Esophagus muscularis mucosa (tissue), 4 donors: ENCODE measurements around the gene TMEM238. TPM values are rescaled to one million over a fixed set of nuclear protein-coding genes. Genes with fewer than 3 reads are reported as not detected.

Experiments used
- DNase-seq: peaks from one replicate; pipeline ENCODE4 v3.0.0-alpha.2; 2017; ENCODE audit errors: extremely low spot score
- H3K27ac ChIP-seq, 4 donors: fragments of 200-600 bp; sonication (generic); replicated peaks in 1 of 4; 1 replicate in 3 of 4; 2 replicates in 1 of 4; pipeline ENCODE4 v1.5.1; 2016 to 2019; ENCODE audit warnings: mild to moderate bottlenecking in 1 of 4
- H3K27me3 ChIP-seq, 4 donors: fragments of 200-600 bp; sonication (generic); one replicate each; pipeline versions ENCODE4 v1.5.1 to v1.6.0; 2016 to 2019
- H3K36me3 ChIP-seq, 4 donors: fragments of 200-600 bp; sonication (generic); one replicate each; pipeline ENCODE4 v1.5.1; 2016 to 2019
- H3K4me1 ChIP-seq, 4 donors: fragments of 200-600 bp; sonication (generic); one replicate each; pipeline ENCODE4 v1.5.1; 2016 to 2019
- H3K4me3 ChIP-seq, 4 donors: fragments of 200-600 bp; sonication (generic); 1 replicate in 2 of 4; 2 replicates in 2 of 4; pipeline ENCODE4 v1.5.1; 2016 to 2019; ENCODE audit warnings: mild to moderate bottlenecking in 4 of 4, moderate library complexity in 1 of 4
- H3K9me3 ChIP-seq, 4 donors: fragments of 200-600 bp; sonication (generic); 1 replicate in 3 of 4; 2 replicates in 1 of 4; pipeline ENCODE4 v1.5.1; 2016 to 2019
- CTCF ChIP-seq, 3 experiments: fragments of 200-600 bp in 2 of 3; fragments of 450-650 bp in 1 of 3; sonication (generic) in 2 of 3; IDR thresholded peaks; one replicate each; pipeline ENCODE4 v1.5.1; 2017 to 2019; ENCODE audit warnings: antibody characterized with exemption in 3 of 3, mild to moderate bottlenecking in 2 of 3, moderate library complexity in 1 of 3
- EP300 ChIP-seq: sonication (generic); formaldehyde crosslinking; IDR thresholded peaks from one replicate; pipeline ENCODE4 v1.6.1; 2017; ENCODE audit warnings: antibody characterized with exemption
- POLR2A ChIP-seq: fragments of 450-650 bp; IDR thresholded peaks from one replicate; pipeline ENCODE4 v1.6.1; 2017; ENCODE audit warnings: antibody characterized with exemption, moderate library complexity, mild to moderate bottlenecking, low read depth
- POLR2AphosphoS5 ChIP-seq, 2 donors: sonication (generic); formaldehyde crosslinking; IDR thresholded peaks; one replicate each; pipeline ENCODE4 v1.6.1; 2017; ENCODE audit warnings: antibody characterized with exemption in 2 of 2
- WGBS: methylation state at CpG from one replicate; pipeline ENCODE4 v1.1.5; 2018; 5-methylcytosine and 5-hydroxymethylcytosine counted together
- intact Hi-C: fragments of 100-400 bp; cut with DNase I; formaldehyde crosslinking; loops from one replicate; pipeline ENCODE4 v1.15.1; 2023
- total RNA-seq, 4 donors: library from RNA; depleted of rRNA; stranded (reverse); fragments of >200 nt; gene quantifications; one replicate each; pipeline versions ENCODE4 v1.1.0 to v1.2.1, GENCODE V29; 2016

Gene TMEM238
- total RNA-seq, 4 donors from 2014 or later: 0.83 to 7.5 (median 1.00) TPM

DNA sequence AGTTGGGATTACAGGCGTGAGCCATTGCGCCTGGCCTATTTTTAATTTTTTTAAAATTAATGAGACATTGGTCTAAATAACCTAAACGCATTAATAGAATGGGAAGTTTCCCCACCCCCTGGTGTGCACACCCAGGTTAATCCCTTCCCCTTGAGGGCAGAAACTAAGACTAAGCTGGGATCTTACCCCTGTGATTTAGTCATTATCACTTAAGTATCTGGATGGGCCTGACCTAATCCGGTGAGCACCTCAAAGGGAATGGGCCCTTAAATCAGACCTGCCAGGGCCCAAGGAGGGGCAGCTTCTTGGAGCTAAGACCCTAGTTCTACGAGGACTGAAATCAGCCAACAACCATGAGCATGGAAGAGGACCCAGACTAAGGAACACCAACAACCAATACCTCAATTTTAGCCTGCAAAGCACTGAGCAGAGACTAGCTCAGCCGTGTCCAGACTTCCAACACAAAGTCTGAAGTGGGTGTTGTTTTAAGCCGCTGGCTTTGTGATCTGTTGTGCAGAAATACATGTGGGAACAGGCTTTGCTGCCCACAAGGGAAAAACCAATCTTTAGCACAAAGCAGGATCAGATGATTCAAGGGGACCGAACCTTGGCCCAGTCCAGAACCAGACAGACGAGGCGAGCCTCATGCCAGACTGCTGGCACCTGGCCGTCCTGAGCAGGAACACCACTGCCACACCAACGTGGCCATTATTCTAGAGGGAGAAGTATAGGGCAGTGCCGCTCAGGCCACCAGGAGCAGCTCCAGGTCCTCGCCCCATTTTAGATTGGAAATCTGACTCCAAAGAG, 16.4 kb upstream of the TMEM238 start:
- Histone ChIP-seq H3K27ac (no peak overlapping the region), H3K4me3 (no peak overlapping the region), H3K9me3 (no peaks in the 10 kb centered on the region), H3K36me3 (peaks cover 29 to 53% (median 51%) of the 10 kb centered on the region in 4 donors), H3K4me1 (peaks cover 0 to 4% (median 2%) of the 10 kb centered on the region in 4 donors), H3K27me3 (no peaks in the 10 kb centered on the region)
- intact Hi-C loops: no loop called here
- no peak for DNase-seq
- WGBS: 85% methylated on average over 11 of the region's 14 CpGs
- TF ChIP-seq CTCF (IDR thresholded peaks at IDR 0.05): no peak
- TF ChIP-seq POLR2A: no peak
- no peak for TF ChIP-seq POLR2AphosphoS5 (IDR thresholded peaks at IDR 0.05)
- no peak for TF ChIP-seq EP300

GRCh38 chr19:55398200-55398925, 14.3 kb upstream of the TMEM238 start:
- H3K27me3 ChIP-seq: no peaks in the 10 kb centered on the region
- no peaks in the 10 kb centered on the region for H3K4me1 ChIP-seq
- intact Hi-C loops: no loop called here
- H3K36me3 ChIP-seq: peaks cover 23 to 32% (median 31%) of the 10 kb centered on the region in 4 donors
- 84% methylated on average over 12 of the region's 12 CpGs for WGBS
- DNase-seq: no peak
- no peak overlapping the region for H3K4me3 ChIP-seq
- no peak for TF ChIP-seq CTCF (IDR thresholded peaks at IDR 0.05)
- H3K9me3 ChIP-seq: no peaks in the 10 kb centered on the region
- H3K27ac ChIP-seq: no peak overlapping the region

DNA sequence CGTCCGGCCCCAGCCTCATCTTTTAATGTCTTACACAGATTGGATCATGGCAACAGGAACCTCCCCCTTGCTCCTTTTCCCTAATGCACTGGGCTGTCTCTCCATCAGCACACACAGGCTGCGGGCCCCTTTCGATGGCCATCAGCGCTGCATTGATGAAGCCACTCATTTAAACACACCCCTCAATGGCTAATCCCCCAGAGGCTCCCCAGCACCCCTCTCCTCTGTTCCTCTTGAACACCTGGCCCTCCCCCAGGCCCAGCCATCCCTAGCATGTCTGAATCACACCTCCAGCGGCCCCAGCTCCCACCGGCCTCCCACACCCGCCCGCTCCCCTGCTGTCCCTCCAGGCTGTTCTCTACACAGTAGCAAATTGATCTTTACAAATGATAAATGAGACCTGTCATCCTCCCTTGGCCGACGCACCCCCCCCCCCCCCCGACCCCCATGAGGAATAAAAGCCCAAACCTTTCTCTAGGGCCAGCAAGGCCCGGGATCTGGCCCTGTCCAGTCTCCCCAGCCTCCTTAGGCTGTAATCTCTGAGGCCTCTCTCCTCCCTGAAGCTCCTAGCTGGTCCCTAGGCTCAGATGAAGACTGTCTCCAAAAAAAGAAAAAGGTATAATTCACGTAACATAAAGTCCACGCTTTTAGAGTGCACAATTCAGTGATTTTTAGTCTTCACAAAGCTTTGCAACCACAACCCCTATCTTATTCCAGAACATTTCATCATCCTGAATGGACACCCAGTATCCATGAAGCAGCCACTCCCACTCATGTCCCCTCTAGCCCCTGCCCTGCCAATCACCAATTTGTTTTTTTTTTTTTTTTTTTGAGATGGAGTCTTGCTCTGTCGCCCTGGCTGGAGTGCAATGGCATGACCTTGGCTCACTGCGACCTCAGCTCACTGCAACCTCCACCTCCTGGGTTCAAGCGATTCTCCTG, 9.0 kb upstream of the TMEM238 start:
- WGBS: 61% methylated on average over 18 of the region's 18 CpGs
- DNase-seq: no peak
- peaks cover 14 to 40% (median 32%) of the 10 kb centered on the region in 4 donors for H3K4me1 ChIP-seq
- H3K9me3 ChIP-seq: no peaks in the 10 kb centered on the region
- H3K27ac ChIP-seq: no peak overlapping the region
- no peak for TF ChIP-seq CTCF (IDR thresholded peaks at IDR 0.05)
- no peak for TF ChIP-seq EP300
- TF ChIP-seq POLR2A: no peak
- TF ChIP-seq POLR2AphosphoS5 (IDR thresholded peaks at IDR 0.05): no peak
- no peaks in the 10 kb centered on the region for H3K27me3 ChIP-seq
- intact Hi-C loops: no loop called here
- H3K36me3 ChIP-seq: peaks cover 3 to 47% (median 34%) of the 10 kb centered on the region in 4 donors
- H3K4me3 ChIP-seq: no peak overlapping the region

DNA sequence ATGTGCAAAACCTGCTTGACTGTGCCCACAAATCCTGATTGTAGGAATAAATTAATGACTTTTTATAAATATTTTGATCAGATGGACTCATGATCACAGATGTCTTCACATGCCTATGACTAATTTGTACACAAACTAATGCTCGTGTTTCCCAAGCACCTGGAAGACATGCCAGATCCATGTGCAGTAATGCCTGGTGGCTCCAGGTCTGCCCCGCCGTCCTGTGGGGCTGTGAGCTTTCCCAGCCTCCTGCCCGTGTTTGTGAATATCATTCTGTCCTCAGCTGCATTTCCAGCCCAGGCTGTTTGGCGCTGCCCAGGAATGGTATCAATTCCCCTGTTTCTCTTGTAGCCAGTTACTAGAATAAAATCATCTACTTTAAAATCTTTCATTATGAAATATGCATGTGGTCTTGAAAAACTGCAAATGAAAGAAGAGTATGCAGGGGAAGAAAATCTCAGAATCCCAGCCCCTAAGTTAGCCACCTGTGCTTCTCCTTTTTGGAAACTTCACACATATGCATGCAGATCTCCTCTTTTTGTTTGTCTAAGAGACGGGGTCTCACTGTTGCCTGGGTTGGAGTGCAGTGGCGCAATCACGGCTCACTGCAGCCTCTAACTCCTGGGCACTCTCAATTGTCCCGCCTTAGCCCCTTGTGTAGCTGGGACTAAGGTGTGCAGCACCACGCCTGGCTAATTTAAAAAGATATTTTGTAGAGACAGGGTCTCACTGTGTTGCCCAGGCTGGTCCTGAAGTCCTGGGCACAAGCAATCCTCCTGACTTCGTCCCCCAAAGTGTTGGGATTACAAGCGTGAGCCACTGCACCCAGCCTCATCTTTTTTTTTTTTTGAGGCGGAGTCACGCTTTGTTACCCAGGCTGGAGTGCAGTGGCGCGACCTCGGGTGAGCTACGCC, 7.9 kb upstream of the TMEM238 start:
- TF ChIP-seq POLR2AphosphoS5 (IDR thresholded peaks at IDR 0.05) (peak in 1 of 2 donors; percentile 18), EP300 (no peak)
- H3K27ac ChIP-seq: no peak overlapping the region
- 76% methylated on average over 18 of the region's 18 CpGs for WGBS
- peaks cover 8 to 58% (median 45%) of the 10 kb centered on the region in 4 donors for H3K36me3 ChIP-seq
- H3K4me1 ChIP-seq: peaks cover 26 to 51% (median 44%) of the 10 kb centered on the region in 4 donors
- no peaks in the 10 kb centered on the region for H3K9me3 ChIP-seq
- DNase-seq: no peak
- no peak overlapping the region for H3K4me3 ChIP-seq
- intact Hi-C loops: no loop called here
- no peaks in the 10 kb centered on the region for H3K27me3 ChIP-seq
